Cardiac muscle cell (in vitro differentiated cells and primary cell): ENCODE data around the gene CACNA2D2. TPM values are rescaled to one million over a fixed set of nuclear protein-coding genes. Genes with fewer than 3 reads are reported as not detected.
A peak's percentile ranks its signal among the peaks of the same experiment; 100 is the strongest.

Experiments used
- DNase-seq, 2 donors: peaks; one replicate each; pipeline versions ENCODE4 v3.0.0 to v3.0.0-alpha.2; 2010 to 2017; ENCODE audit warnings: low read depth in 1 of 2, low spot score in 1 of 2
- H3K27ac ChIP-seq: fragments of 200-600 bp; sonication (generic); 2 replicates; pipeline ENCODE4 v1.5.1; 2016
- H3K27me3 ChIP-seq: fragments of 200-600 bp; sonication (generic); 2 replicates; pipeline ENCODE4 v1.6.0; 2016; ENCODE audit warnings: control low read depth
- H3K36me3 ChIP-seq: fragments of 200-600 bp; sonication (generic); 2 replicates; pipeline ENCODE4 v1.5.1; 2016; ENCODE audit warnings: control low read depth
- H3K4me1 ChIP-seq: fragments of 200-600 bp; sonication (generic); 2 replicates; pipeline ENCODE4 v1.8.1; 2017; ENCODE audit warnings: low read depth, mild to moderate bottlenecking, mixed run types
- H3K4me3 ChIP-seq: fragments of 200-600 bp; sonication (generic); 2 replicates; pipeline ENCODE4 v1.5.1; 2016; ENCODE audit warnings: mild to moderate bottlenecking
- H3K9me3 ChIP-seq: fragments of 200-600 bp; sonication (generic); 2 replicates; pipeline ENCODE4 v1.5.1; 2017; ENCODE audit warnings: low read depth, mild to moderate bottlenecking, control low read depth
- CTCF ChIP-seq: IDR thresholded peaks from 2 replicates; pipeline ENCODE4 v1.5.1; 2012; ENCODE audit warnings: low read depth, mild to moderate bottlenecking, low read length
- polyA plus RNA-seq: library from polyadenylated mRNA; unstranded; fragments of >200 nt; fragmentation: Nextera tagmentation; extraction: Ambion mirVana; gene quantifications from 2 replicates; pipeline ENCODE4 v1.2.1, GENCODE V29; 2016
- total RNA-seq: library from RNA; depleted of rRNA; stranded (reverse); fragments of >200 nt; gene quantifications from 2 replicates; pipeline ENCODE4 v1.2.3, GENCODE V29; 2016

Gene CACNA2D2
- total and polyA plus RNA-seq, 2 experiments from 2014 or later = 5.4 to 8.7 TPM

DNA sequence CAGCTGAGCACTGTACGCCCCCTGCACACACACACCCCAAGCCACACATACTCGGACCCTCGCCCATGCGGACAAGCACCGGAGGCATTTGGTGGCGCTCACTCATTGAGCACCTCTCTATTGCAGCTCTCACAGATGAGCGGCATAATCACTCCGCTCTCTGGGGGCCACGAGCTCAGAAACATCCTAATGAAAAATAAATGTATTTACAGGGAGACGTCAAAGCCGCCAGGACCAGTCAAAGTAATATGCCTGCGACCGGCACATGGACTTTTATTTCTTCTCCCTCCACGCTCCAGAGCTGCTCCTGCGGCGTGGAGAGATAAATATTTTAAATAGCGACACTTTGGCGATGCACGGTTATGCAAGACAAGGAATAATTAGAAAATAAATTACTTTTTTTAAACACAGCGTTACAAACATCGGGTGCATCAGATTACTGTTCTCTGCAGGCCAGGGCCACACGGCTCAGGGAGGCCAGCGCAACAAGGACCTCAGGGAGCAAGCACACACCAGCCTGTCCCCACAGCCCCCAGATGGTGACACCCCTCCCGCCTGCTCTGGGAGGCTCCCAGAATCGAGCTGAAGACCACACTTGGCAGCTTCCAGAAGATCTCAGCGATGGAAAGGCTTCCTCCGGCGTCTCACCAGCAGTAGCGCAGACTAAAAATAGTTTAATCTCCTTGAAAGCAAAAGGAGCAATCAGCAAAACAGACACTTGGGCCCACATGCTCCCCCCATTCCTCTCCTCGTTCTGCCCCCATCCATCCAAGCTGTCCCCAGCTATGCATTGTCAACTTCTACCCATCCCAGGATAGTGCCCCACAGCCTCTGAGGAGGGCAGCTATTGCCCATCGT lies 48.0 kb downstream of the CACNA2D2 start:
- DNase-seq = no peak
- Histone ChIP-seq H3K4me1 (no peaks in the 10 kb centered on the region), H3K4me3 (no peak overlapping the region), H3K27ac (no peak overlapping the region), H3K27me3 (no peaks in the 10 kb centered on the region), H3K36me3 (no peaks in the 10 kb centered on the region), H3K9me3 (no peaks in the 10 kb centered on the region)
- no peak for TF ChIP-seq CTCF

DNA sequence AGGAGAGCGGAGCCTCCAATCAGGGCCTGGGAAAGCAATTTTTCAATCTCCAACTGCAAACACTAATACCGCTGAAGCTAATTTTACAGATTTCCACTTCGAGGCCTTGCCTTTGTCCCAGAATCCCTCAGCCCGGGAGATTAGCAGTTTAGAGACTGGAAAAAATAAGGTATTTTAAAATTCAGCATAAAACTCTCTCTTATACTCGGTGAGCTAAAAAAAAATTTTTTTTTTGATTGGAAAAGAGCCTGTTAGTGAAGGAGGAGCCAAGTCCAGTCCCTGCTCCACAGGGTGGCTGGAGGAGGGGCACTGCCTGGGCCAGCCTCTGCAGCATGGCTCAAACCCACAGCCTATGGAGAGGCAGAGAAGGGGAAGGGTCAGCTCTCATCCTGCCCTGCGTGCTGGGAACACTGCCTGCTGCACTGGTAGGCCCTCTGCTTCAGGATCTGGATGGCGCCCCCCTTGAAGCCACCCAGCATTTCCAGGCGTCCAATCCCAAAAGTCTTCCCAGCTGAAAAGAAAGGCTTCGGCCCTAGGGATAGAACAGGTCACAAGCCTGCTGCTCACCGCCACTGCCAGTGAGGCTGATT lies 48.9 kb downstream of the CACNA2D2 start:
- no peak overlapping the region for H3K27ac ChIP-seq
- no peaks in the 10 kb centered on the region for H3K9me3 ChIP-seq
- no peaks in the 10 kb centered on the region for H3K4me1 ChIP-seq
- no peaks in the 10 kb centered on the region for H3K36me3 ChIP-seq
- H3K4me3 ChIP-seq = no peak overlapping the region
- TF ChIP-seq CTCF = no peak
- DNase-seq = peak in 1 of 2 donors; percentile 17
- H3K27me3 ChIP-seq = no peaks in the 10 kb centered on the region

DNA sequence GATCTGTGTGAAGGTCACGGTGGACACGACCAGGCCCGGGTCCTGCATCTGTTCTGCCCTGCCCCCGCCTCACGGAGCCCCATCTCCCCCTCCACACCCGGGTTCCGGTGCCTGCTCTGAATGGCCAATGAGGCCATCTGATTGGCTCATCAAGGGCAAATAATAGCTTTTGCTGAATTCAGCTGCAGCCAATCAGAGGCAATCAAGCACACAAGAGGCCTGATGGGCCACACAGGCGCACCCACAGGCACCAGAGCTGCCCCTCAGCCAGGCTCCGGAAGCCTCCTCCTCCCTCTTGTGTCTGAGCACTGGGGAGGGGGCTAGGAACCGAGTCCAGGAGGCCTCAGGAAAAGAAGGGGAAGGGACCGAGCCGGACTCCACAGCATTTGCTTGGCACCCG lies 49.5 kb downstream of the CACNA2D2 start:
- Histone ChIP-seq H3K27me3 (no peaks in the 10 kb centered on the region), H3K4me3 (no peak overlapping the region), H3K27ac (no peak overlapping the region), H3K4me1 (no peaks in the 10 kb centered on the region), H3K9me3 (no peaks in the 10 kb centered on the region), H3K36me3 (no peaks in the 10 kb centered on the region)
- no peak for TF ChIP-seq CTCF
- DNase-seq = no peak

- Histone ChIP-seq H3K9me3 (no peaks in the 10 kb centered on the region), H3K27me3 (no peaks in the 10 kb centered on the region), H3K4me3 (no peak overlapping the region), H3K4me1 (no peaks in the 10 kb centered on the region), H3K36me3 (no peaks in the 10 kb centered on the region), H3K27ac (no peak overlapping the region)
- TF ChIP-seq CTCF = no peak
- peak in 1 of 2 donors; percentile 52 for DNase-seq
These were observed 53.1 kb downstream of the CACNA2D2 start for GRCh38 chr3:50450209-50450921.

DNA sequence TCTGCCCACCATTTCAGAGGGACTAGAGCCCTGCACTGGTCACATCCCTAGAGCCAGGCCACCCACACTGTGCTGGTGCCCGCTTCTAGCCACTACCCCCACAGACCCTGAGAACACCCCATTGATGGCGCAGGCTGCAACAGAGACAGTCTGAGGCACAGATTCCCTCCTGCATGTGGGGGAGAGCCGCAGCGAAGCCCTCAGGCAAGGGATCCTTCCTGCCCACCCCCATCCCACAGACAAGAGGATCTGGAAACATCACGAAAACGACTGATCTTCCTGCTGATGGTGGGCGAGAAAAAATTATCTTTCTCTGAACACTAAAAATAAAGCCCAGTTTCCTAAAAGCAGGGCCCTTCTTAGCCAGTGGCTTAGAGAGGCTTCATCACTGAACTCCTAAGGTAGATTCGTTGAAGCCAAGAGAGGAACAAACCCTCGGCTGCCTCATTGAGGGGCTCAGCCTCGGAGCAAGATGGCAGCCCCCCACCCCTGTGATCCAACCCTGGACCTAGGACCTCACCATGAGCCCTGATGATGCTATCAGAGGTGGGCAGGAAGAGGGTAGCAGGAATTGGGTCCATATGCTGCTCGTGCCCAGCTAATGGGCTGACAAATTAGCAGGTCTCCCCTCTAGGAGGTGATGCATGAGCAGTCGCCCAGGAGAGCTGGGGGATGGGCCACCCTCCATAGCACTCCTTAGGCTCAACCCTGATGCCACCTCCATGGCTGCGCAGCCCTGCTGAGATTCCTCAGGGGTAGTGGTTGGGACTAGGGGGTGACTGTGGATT lies 54.5 kb downstream of the CACNA2D2 start:
- Histone ChIP-seq H3K36me3 (no peaks in the 10 kb centered on the region), H3K4me3 (no peak overlapping the region), H3K27ac (no peak overlapping the region), H3K4me1 (peaks cover 3% of the 10 kb centered on the region), H3K9me3 (no peaks in the 10 kb centered on the region), H3K27me3 (no peaks in the 10 kb centered on the region)
- no peak for DNase-seq
- no peak for TF ChIP-seq CTCF
